ENCODE measurements around the gene TPCN2.

DNA sequence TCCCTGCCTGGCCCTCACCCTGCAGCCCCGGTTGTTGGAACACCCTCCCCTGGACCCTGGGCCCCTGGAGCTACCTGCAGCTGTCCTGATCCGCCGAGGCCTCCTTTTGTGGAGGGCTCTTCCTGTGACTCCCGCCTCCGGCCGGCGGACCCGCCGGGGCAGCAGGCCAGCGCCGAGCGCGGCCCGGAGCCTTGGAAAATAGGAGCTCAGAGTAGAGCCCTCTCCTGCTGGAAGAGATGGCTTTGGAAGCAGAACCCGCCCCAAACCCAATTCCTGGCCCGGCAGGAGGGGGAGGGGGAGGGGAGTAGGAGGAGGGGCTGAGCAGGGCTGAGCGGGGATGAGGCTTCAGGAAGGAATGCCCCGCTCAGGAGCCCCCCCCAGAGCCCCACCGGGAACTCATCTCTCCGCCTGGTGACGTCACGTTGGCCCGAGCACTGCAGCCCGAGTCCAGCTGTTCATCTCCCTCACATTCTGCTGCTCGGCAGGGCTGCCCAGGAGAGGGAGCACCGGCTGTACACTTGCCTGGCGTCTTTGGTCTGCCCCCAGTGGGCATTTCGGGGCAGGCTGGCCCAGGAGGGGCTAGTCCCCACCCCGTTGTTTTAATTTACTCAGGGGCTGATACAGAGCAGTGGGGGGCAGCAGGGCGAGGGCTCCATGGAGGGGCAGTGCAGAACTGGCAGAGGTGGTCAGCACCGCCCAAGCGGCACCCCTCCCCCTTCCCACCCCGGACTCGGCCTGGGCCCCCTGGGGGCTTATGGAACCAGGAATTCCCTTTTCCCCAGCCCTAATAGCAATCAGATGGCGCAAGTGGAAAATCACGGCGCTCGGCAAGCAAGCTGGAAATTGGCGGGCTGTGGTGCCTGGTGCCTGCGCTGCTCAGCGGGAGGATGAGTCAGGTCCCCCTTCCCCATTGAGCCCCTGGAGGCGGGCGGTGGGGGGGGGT is 35.5 kb upstream of the TPCN2 start, which contains the start of gene MRGPRF:
- TF ChIP-seq MXI1 (IDR thresholded peaks at IDR 0.05; ENCODE audit: borderline replicate concordance, low read depth, low read length) (no peak), CTCF (conservative IDR thresholded peaks at IDR 0.05; ENCODE audit: low read depth, low read length) (peak; percentile 78), CEBPB (IDR thresholded peaks at IDR 0.05; ENCODE audit: low read depth, low read length) (0 out of 2 replicates have a peak, but pooled peaks have one; percentile 33), POLR2A (IDR thresholded peaks at IDR 0.05; ENCODE audit: low read depth, low read length) (no peak), RFX5 (IDR thresholded peaks at IDR 0.05; ENCODE audit: low read depth, low read length) (no peak), FOS (IDR thresholded peaks at IDR 0.05; ENCODE audit: low read depth, low read length) (0 out of 2 replicates have a peak, but pooled peaks have one; percentile 10), SMC3 (IDR thresholded peaks at IDR 0.05; ENCODE audit: low read depth, low read length) (peak; percentile 57)
- TF ChIP-seq, protein P1, sequence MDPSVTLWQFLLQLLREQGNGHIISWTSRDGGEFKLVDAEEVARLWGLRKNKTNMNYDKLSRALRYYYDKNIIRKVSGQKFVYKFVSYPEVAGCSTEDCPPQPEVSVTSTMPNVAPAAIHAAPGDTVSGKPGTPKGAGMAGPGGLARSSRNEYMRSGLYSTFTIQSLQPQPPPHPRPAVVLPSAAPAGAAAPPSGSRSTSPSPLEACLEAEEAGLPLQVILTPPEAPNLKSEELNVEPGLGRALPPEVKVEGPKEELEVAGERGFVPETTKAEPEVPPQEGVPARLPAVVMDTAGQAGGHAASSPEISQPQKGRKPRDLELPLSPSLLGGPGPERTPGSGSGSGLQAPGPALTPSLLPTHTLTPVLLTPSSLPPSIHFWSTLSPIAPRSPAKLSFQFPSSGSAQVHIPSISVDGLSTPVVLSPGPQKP (IDR thresholded peaks at IDR 0.05; ENCODE audit: borderline replicate concordance, low read depth, low read length), result no peak

Measured in IMR-90 (cell line).